HG03095 (cell line): ENCODE results near the gene MCCC1.
"Not testable (repeated sequence)": the region's sequence is repeated elsewhere in the genome, so short reads cannot be mapped to it uniquely, and the experiment has no call there.

Experiments used
- ATAC-seq: cut with Tn5 transposase; IDR thresholded peaks from one replicate; pipeline ENCODE4 v1.9.1; 2021; ENCODE audit warnings: moderate library complexity; ENCODE audit not compliant: unreplicated experiment

The MCCC1 gene

DNA sequence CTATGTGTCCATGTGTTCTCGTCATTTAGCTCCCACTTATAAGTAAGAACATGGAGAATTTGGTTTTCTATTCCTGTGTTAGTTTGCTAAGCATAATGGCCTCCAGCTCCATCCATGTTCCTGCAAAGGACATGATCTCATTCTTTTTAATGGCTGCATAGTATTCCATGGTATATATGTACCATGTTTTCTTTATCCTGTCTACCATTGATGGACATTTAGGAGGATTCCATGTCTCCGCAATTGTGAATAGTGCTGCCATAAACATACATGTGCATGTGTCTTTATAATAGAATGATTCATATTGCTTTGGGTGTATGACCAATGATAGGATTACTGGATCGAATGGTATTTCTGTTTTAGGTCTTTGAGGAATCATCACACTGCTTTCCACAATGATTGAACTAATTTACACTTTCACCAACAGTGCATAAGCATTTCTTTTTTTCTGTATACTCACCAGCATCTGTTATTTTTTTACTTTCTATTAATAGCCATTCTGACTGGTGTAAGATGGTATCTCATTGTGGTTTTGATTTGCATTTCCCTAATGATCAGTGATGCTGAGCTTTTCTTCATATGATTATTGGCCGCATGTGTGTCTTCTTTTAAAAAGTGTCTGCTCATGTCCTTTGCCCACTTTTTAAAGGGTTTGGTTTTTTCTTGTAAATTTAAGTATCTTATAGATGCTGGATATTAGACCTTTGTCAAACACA, 105.7 kb downstream of the MCCC1 start:
- not testable (repeated sequence) for ATAC-seq

DNA sequence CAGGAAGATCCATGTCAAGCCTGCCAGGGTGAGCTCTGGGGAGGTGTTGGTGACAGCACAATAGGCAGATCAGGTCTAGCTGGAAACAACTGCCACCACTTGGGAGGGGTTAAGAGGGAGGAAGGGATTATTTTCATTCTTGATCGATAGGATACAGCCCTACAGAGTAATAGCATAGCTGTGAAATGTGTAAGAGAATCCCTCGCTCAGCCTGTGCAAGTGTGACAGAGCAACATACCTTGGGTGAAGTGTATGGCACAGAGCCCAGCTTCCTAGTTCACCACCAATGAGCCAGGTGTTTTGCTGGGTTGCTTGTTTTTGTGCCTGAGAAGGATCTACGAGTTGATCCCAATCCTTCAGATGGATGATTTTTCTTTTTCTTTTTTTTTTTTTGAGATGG, 109.7 kb downstream of the MCCC1 start:
- no peak for ATAC-seq

DNA sequence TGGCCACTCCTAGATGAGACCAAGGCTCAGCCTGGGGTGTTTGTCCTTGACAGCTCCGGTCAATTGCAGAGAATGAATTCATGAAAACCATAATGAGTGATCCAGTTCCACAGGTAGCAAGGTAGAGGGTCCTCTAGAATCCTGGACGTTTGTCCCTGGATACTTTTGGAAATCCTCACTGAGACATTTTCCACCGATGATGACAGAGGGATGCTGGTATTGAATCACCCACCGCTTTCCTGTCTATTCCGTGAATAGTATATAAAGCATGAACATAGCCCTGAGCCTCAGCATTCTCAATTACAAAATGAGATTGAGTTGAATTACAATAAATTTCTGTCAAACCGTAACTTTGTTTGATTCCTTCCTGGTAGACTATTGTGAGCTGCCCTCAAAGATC, 113.3 kb downstream of the MCCC1 start:
- ATAC-seq = no peak

DNA sequence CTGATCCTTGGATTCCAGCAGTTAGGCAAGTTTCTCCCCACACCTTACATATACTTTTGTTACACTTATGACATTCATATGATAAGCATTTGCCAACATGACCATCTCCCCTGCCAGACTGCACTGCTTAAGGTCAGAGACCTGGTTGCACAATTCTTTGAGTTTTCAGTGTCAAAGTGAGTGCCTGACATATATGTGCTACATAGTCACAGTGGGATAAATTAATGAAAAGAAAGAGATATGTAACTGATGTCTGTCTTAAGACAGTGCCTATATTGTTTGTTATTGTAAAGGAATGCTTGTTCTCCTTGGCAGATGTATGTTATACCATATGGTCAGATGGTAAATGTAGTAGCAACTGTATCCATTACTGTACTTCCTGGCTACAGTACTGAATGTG, 115.4 kb downstream of the MCCC1 start:
- ATAC-seq = no peak

GRCh38 chr3:182981038-182981380, 118.3 kb downstream of the MCCC1 start:
- no peak for ATAC-seq

- ATAC-seq = peak; percentile 86
Observed at GRCh38 chr3:182980204-182981037, 118.9 kb downstream of the MCCC1 start, which contains the start of gene DCUN1D1. Gene DCUN1D1, minus strand, starts transcription at chr3:182980538. Its CDS starts 49 bp downstream, at chr3:182980489.

DNA sequence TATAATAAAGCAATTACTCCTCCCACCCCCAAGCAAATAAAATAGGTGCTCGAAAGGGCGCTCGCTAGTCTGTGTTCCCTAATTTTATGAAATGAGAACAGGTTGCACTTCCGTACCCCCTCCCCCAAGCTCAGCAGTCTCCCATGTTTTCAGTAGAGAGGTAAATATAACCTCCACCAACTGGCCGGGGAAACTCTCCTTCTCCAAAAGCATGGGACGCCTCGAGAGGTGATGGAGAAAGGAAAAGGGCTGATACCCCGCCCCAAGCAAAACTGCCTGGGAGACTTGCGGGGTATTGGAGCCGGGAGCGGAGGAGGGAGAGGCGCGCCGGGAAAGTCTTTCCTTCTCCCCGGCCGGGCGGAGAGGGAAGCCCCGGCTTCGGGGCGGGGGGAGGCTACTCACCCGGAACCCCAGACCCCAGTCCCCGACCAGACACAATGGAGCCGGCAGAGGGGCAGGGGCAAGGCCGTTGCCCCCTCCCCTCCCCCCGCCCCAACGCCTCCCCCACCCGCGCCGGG, 119.6 kb downstream of the MCCC1 start:
- peak; percentile 10 for ATAC-seq

DNA sequence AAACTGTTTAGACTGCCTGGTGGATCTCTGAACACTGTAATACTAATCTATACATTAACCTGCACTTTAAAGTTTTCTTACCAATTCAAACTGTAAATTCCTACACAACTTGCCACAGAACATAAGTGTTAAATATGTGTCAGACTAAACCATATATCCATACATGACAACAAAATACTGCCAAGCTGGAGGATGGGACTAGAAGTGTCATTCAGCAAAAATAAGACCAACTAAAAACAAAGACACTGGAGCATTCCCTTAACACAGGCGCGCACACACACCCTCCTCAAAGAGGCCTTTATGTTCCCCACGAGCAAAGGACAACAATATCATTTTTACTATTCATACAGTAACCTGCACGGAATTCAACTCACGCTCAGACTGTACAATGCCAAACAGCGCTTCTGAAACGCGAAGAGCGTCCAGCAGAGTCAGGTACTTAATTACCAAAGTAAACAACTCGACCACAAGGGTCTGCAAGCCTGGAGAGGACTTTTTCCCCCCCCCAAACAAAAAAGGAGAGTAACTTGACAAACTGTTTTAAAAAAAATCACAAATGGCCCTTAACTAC, 120.1 kb downstream of the MCCC1 start:
- no peak for ATAC-seq

DNA sequence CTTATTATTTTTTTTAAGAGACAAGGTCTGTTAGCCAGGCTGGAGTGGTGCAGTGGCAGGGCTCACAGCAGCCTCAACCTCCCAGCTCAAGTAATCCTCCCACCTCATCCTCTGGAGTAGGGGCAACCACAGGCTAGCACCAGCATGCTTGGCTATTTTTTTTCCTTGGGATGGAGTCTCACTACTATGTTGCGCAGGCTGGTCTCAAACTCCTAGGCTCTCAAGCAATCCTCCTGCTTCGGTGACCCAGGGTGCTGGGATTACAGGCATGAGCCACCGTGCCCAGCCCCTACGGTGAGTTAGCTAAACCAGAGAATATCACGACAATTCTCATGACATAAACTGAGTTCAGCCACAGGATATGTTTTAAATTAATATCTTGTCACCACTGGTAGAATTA, 120.9 kb downstream of the MCCC1 start:
- no peak for ATAC-seq

DNA sequence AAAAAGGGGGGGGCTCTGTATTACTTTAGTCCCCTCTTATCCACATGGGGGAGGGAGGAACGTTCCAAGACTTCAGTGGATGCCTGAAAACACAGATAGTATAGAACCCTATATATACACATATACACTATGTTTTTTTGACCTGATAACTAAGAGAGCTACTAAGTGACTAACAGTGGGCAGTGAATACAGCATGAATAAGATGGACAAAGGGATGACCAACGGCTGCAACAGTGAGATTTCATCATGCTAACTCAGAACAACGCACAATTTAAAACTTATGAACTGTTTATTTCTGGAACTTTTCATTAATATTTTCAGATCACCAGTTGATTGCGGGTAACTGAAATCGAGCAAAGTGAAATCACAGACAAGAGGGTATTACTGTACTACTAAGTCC, 126.2 kb downstream of the MCCC1 start:
- ATAC-seq = no peak

GRCh38 chr3:182972387-182972786, 126.9 kb downstream of the MCCC1 start:
- no peak for ATAC-seq

GRCh38 chr3:182971637-182972036, 127.7 kb downstream of the MCCC1 start:
- peak; percentile 33 for ATAC-seq

DNA sequence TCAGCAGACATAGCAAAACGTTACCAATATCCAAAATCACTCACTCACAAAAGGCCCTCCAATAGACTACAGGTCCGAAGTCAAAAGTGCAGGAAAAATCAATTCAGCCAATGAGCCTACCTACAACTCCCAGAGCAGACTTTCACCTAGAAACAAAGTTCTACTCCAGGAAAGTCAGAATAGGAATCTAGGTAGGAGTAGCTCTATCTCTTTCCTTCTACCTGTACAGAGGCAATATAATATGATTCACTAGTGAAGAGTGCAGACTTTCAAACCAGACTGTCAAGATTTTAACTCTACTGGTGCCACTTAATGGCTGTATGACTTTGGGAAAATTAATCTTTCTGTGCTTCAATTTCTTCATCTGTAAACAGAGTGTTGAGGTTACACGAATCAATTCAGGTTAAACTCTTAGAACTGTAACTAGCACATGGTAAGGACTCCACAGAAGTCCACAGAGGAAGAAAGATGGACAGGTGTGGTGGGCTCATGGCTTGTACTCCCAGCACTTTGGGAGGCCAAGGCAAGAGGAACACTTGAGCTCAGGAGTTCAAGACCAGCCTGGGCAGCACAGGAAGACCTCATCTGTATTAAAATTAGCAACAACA, 128.4 kb downstream of the MCCC1 start:
- ATAC-seq = no peak

DNA sequence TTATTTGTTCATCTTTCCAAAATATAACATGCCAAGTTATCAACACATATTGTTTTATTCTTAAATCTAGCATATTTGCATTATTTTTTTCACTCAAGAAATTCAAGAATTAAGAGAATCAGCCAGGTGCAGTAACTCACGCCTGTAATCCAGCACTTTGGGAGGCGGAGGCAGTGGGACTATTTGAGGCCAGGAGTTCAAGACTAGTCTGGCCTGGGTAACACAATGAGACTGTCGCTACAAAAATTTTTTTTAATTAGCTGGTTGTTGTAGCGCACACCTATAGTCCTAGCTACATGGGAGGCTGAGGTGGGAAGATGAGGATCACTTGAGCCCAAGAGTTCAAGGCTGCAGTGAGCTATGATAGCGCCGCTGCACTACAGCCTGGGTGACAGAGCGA, 129.4 kb downstream of the MCCC1 start:
- ATAC-seq = no peak

GRCh38 chr3:182969277-182969676, 130.0 kb downstream of the MCCC1 start:
- ATAC-seq = no peak

DNA sequence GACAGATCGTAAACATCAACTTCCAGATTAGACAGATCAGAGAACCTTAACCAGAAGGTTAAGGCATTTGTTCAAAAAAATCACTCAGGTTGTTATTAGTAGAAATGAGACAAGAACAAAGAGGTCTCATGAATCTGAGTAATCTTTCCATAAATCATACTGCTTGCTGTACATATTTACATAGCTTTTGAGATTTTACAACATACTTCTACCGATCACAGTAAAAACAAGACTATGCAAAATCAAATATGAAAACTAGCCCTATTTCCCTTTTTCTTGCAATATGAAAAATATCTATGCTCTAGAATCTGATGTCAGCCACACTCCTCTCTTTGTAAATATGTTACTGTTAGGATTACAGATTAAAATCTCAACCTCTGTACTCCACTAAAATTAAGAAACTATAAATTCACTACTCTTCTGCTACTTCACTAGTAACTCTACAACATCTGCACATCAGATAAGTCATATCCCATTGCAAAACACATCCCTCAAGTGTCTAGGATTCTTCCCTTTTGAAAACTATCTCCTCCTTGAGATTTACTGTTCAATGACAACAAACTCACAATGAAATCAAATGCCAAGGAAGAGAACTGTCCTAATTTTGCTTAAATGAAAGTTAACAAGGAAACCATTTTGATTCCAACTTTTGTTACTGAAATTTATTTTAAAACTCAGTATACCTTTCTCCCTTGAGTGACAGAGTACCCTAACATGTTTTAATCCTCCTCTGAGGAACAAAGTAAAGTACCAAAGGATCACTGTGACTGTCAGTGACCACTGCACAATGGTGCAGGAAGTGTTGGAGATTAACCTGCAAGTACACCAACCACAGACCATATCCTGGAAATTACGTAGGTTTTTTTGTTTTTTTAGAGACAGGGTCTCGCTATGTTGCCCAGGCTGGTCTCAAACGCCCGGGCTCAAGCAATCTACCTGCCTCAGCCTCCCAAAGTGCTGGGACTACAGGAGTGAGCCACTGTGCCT, 131.8 kb downstream of the MCCC1 start:
- peak; percentile 47 for ATAC-seq

DNA sequence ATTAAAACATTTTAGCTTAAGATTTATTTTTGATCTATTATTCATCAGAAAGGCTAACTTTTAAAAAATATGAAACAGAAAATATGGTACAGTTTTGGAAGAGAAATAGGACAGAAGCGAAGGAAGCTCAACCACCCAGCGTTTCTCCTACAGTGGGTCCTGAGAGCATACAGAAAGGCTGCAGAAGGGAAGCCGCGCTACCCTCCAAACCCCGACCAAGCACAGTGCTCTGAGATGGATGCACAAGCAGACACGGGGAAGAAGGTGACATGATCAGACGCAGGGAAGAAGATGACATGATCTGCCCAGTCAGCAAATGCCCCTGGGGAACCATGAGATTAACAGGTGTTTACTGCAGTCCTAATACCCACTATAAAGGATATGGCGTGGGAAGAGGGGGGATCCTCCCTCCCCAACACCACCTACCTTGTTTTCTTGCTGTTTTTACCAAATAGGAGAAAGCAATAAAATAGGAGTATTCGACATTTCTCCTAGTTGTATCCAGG, 133.4 kb downstream of the MCCC1 start:
- ATAC-seq = no peak
